ENCODE measurements around the gene RHD.
"Not testable (repeated sequence)": the region's sequence is repeated elsewhere in the genome, so short reads cannot be mapped to it uniquely, and the experiment has no call there.

GRCh38 chr1:25268143-25268760, 4.1 kb upstream of the RHD start:
- TF ChIP-seq POLR2A, CTCF (IDR thresholded peaks at IDR 0.05): not testable (repeated sequence)
